Cardiac fibroblast (primary cell): ENCODE results near the gene SMCO1.

Source experiments
- DNase-seq, 2 donors: peaks; one replicate each; pipeline versions ENCODE4 v3.0.0 to v3.0.0-alpha.2; 2010; ENCODE audit warnings: low read depth in 2 of 2
- H3K4me3 ChIP-seq, 2 donors: replicated peaks in 1 of 2; 1 replicate in 1 of 2; 2 replicates in 1 of 2; pipeline ENCODE4 v1.5.1; 2011; ENCODE audit warnings: low read depth in 2 of 2, low read length in 2 of 2, mild to moderate bottlenecking in 2 of 2, moderate library complexity in 1 of 2
- TF ChIP-seq, protein P1 (sequence below): IDR thresholded peaks from one replicate; pipeline ENCODE4 v1.5.1; 2011; ENCODE audit warnings: low read depth, mild to moderate bottlenecking, low read length, inconsistent platforms

Gene SMCO1

DNA sequence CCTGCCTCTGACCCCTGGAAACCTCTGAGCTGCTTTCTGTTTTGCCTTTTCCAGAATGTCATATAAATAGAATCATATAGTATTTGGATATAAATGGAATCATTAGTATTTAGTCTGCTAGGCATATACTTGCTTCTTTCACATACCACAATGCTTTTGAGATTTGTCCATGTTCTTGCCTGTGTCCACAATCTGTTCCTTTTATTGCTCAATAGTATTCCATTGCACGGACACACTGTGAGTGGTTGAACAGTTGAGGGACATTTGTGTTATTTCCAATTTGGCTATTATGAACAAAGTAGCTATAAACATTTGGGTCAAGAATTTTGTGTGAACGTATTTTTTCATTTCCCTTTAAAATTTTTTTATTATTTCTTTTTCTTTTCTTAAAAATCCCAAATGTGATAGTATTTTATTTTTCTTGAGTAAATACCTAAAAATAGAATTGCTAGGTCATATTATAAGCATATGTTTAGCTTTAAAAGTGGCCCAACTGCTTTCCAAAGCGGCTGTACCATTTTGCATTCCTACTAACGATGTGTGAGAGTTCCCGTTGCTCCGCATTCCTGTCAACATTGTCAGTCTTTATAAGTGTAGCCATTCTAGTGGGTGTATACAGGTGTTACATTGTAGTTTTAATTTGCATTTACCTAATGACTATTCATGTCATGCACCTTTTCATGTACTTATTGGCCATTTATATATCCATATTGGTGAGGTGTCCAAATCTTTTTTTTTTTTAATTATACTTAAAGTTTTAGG is 26.7 kb upstream of the SMCO1 start:
- no peak for DNase-seq

DNA sequence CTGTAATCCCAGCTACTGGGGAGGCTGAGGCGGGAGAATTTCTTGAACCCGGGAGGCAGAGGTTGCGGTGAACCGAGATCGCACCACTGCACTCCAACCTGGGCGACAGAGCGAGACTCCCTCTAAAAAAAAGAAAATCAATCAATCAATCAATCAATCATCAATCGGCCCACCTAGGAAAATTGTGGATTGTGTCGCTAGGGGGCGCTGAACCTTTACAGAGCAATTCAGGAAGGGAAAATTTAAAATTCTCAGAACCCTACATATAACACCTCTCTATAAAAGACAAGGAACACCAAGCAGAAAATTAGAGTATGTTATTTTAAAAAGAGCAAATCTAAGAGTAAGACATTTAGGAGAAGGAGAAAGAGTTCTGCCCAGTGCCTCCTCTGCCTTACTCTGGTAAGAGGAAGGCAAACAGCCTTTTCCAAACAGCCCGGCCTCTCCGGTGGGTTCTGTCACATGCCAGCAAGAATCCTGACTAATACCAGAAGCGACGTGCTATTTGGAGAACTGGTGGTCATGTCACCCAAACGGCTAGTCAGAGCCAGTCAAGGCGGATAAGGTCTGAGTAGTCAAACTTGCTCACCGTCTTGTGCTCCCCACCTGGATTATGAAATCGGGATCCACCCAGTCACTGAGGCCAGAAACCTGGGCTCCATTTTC is 22.3 kb upstream of the SMCO1 start:
- DNase-seq, result peak; percentile 21 to 68
- TF ChIP-seq, protein P1, sequence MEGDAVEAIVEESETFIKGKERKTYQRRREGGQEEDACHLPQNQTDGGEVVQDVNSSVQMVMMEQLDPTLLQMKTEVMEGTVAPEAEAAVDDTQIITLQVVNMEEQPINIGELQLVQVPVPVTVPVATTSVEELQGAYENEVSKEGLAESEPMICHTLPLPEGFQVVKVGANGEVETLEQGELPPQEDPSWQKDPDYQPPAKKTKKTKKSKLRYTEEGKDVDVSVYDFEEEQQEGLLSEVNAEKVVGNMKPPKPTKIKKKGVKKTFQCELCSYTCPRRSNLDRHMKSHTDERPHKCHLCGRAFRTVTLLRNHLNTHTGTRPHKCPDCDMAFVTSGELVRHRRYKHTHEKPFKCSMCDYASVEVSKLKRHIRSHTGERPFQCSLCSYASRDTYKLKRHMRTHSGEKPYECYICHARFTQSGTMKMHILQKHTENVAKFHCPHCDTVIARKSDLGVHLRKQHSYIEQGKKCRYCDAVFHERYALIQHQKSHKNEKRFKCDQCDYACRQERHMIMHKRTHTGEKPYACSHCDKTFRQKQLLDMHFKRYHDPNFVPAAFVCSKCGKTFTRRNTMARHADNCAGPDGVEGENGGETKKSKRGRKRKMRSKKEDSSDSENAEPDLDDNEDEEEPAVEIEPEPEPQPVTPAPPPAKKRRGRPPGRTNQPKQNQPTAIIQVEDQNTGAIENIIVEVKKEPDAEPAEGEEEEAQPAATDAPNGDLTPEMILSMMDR, result peak; percentile 58
- no peak overlapping the region for H3K4me3 ChIP-seq

More for the DNA sequence above, 26.7 kb upstream of the SMCO1 start:
- H3K4me3 ChIP-seq, result no peak overlapping the region
- TF ChIP-seq, protein P1, result no peak

GRCh38 chr3:196533260-196533681 is 18.1 kb upstream of the SMCO1 start:
- DNase-seq, result peak in 1 of 2 donors; percentile 39
- TF ChIP-seq, protein P1, result no peak
- no peak overlapping the region for H3K4me3 ChIP-seq

DNA sequence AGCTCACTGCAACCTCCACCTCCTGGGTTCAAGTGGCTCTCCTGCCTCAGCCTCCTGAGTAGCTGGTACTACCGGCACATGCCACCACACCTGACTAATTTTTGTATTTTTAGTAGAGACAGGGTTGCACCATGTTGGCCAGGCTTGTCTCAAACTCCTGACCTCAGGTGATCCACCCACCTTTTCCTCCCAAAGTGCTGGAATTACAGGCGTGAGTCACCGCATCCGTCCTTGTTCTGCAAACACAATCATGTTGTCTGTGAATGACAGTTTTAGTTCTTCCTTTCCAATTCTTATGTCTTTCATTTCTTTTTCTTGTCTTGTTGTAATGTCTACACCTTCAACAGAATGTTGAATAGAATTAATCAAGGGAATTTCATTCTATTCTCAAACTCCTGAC is 16.3 kb upstream of the SMCO1 start:
- no peak overlapping the region for H3K4me3 ChIP-seq
- TF ChIP-seq, protein P1, result no peak
- DNase-seq, result no peak

DNA sequence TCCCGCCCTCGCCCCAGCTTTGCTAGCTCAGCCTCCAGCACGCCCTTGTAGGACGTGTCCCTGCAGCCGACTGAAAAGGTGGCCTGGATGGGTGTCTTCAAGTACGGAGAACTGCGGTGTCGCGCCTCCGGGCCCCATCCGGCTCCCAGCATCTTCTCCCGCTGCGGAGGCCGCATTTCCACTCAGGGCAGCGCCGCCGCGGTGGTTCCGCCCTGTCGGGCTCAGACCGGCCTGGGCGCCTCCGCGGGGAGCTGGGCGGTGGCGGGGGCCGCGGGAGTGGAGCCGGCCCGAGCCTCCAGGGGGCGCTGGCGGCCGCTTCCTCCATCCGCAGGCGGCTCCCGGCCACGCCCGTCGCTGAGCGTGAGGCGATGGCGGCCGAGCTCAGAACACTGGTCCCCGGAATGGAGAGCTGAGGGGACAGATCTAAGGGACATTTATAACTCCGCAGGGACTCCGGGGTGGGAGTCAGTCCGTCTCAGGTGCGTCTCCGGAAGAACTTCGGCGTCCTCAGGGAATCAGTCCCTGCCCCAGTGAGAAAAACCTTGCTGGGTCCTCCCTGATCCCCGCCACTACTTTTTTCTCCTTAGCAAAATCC is 13.6 kb upstream of the SMCO1 start:
- H3K4me3 ChIP-seq, result peak overlapping the region; percentile 40 to 42
- TF ChIP-seq, protein P1, result peak; percentile 28
- DNase-seq, result peak; percentile 55 to 76

DNA sequence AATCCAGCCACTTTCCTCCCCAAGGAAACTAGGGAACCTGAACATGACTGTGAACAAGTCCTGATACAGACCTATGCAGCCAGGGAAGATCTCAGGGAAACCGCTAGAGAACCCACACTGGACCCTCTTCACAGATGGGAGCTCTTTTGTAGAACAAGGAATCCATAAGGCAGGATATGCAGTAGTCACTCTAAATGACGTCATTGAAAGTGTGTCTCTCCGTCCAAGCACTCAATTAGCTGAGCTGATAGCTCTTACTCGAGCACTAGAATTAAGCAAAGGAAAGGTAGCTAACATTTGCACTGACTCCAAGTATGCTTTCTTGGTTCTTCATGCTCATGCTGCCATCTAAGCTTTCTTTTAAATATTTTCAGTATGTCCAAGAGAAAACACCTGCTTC is 10.0 kb upstream of the SMCO1 start:
- no peak for DNase-seq
- TF ChIP-seq, protein P1, result no peak

More for the DNA sequence above, 10.0 kb upstream of the SMCO1 start:
- H3K4me3 ChIP-seq, result no peak overlapping the region
